ENCODE measurements around the gene THOC6.

DNA sequence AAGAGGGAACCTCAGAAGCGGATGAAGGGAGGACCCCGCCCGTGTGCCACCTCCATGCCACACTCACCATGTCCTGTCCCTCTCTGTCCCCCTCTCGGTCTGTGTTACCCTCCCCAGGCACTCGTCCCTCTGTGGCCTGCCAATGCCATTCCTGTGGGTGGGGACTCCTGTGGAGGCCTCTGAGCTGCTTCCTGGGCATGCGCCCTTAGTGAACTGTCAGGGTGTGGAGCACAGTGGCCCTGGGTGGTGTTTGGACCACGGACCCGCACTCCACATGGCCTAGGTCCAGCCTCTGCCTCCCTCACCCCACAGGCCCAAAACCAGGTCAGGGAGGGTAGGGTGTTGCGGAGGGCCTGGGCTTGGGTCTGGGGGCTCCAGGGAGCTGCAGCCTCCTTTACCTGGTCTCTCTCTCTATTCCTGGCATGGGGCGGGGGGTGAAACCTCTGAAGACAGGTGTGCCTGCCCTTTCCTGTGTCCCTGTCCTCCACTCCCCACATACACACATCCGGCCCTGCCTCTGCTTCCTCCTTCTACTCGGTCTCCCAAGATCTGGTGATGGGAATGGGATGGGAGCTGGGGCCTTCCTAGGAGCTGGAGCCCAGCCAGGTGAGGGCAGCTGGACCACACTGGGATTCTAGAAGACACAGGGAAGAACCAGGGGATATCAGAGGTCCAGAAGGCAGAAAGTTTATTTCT, 32.1 kb upstream of the THOC6 start:
- no peak for TF ChIP-seq EZH2 (IDR thresholded peaks at IDR 0.05; ENCODE audit: borderline replicate concordance, low read length)
- no peak for TF ChIP-seq CTCF (IDR thresholded peaks at IDR 0.05; ENCODE audit: low read length)

Data from OCI-LY1 (cell line).